PFSK-1 (cell line): ENCODE results near the gene PCSK5.

ENCODE experiments used
- POLR2AphosphoS5 ChIP-seq: IDR thresholded peaks from 2 replicates; pipeline ENCODE4 v1.6.1; 2012; ENCODE audit warnings: low read depth, mild to moderate bottlenecking, control low read depth, low read length, moderate library complexity
- REST ChIP-seq, 2 experiments: IDR thresholded peaks; 2 replicates each; pipeline versions ENCODE4 v1.6.1 to v1.8.0; 2011 to 2012; ENCODE audit warnings: low read depth in 2 of 2, low read length in 2 of 2, control low read depth in 1 of 2, inconsistent platforms in 1 of 2, mild to moderate bottlenecking in 1 of 2, moderate library complexity in 1 of 2; ENCODE audit not compliant: insufficient read depth in 1 of 2
- SIN3A ChIP-seq: IDR thresholded peaks from 2 replicates; pipeline ENCODE4 v1.6.1; 2012; ENCODE audit warnings: mild to moderate bottlenecking, low read length, moderate library complexity, borderline replicate concordance; ENCODE audit not compliant: insufficient read depth
- TAF1 ChIP-seq: IDR thresholded peaks from 2 replicates; pipeline ENCODE4 v1.6.1; 2012; ENCODE audit warnings: low read length, control low read depth, borderline replicate concordance; ENCODE audit not compliant: insufficient read depth

GRCh38 chr9:76177931-76178330, 287.5 kb downstream of the PCSK5 start:
- TF ChIP-seq REST (IDR thresholded peaks at IDR 0.05; ENCODE audit: insufficient read depth in 1 of 2, low read depth in 2 of 2, low read length in 2 of 2), result no peak
- TF ChIP-seq POLR2AphosphoS5, result no peak
- TF ChIP-seq TAF1, result no peak
- no peak for TF ChIP-seq SIN3A
